Measurements from ENCODE around the gene FLOT1. TPM values are rescaled to one million over a fixed set of nuclear protein-coding genes. Genes with fewer than 3 reads are reported as not detected.

FLOT1 gene
- polyA plus RNA-seq, 1 donor (not counting 4 experiments of a cell fraction or from before 2014, with no cell fraction given) = 21.6 TPM

- H3K79me2 ChIP-seq (ENCODE audit: control insufficient read depth, insufficient read depth, low read length) = peaks cover 10% of the 10 kb centered on the region
- peak overlapping the region; percentile 97 for H3K9ac ChIP-seq (ENCODE audit: control insufficient read depth, extremely low read depth, insufficient read depth, low read length)
- no peaks in the 10 kb centered on the region for H3K9me3 ChIP-seq (ENCODE audit: control insufficient read depth, low read depth, low read length)
- peaks cover 7 to 18% of the 10 kb centered on the region in 2 experiments for H3K36me3 ChIP-seq (ENCODE audit: control insufficient read depth in 2 of 2, extremely low read depth in 1 of 2, insufficient read depth in 2 of 2, low read length in 2 of 2)
- H3K27me3 ChIP-seq (ENCODE audit: control insufficient read depth, extremely low read depth, insufficient read depth, low read length) = no peaks in the 10 kb centered on the region
- TF ChIP-seq CTCF (optimal IDR thresholded peaks at IDR 0.05 in 1 of 3, IDR thresholded peaks at IDR 0.05 in 1 of 3, conservative IDR thresholded peaks at IDR 0.05 in 1 of 3; ENCODE audit: extremely low read depth in 1 of 3, insufficient read depth in 2 of 3, low read length in 3 of 3) (no peak), EZH2 (IDR thresholded peaks at IDR 0.05; ENCODE audit: low read length) (no peak)
- H3K4me1 ChIP-seq (ENCODE audit: control insufficient read depth, extremely low read depth, insufficient read depth, low read length) = peaks cover 35% of the 10 kb centered on the region
- FAIRE-seq (no peak), DNase-seq (ENCODE audit: low read depth, low spot score) (no peak)
- H3K4me3 ChIP-seq (ENCODE audit: control insufficient read depth in 2 of 3, extremely low read depth in 1 of 3, insufficient read depth in 2 of 3, low read depth in 1 of 3, low read length in 3 of 3) = peak overlapping the region; percentile 71 to 98 (median 85)
- dilution Hi-C loops (cut with MboI; ENCODE audit: extremely low pct_ligation_motif_present, low sequenced_read_pairs) = no loop called here
- H4K20me1 ChIP-seq (ENCODE audit: control insufficient read depth, extremely low read depth, insufficient read depth, low read length) = peaks cover 11% of the 10 kb centered on the region
- no peaks in the 10 kb centered on the region for H3K9me1 ChIP-seq (ENCODE audit: control insufficient read depth, extremely low read depth, insufficient read depth, low read length)
- H3K4me2 ChIP-seq (ENCODE audit: control insufficient read depth, extremely low read depth, insufficient read depth, low read depth, low read length) = peak overlapping the region; percentile 72
- no peak overlapping the region for H2AFZ ChIP-seq (ENCODE audit: control insufficient read depth, low read length)
- H3K27ac ChIP-seq (ENCODE audit: control insufficient read depth, insufficient read depth, low read length) = peak overlapping the region; percentile 93
These were observed 889 bp upstream of the FLOT1 start for GRCh38 chr6:30743099-30744053.

GRCh38 chr6:30741789-30742315 lies 635 bp downstream of the FLOT1 start:
- Histone ChIP-seq H3K27me3 (ENCODE audit: control insufficient read depth, extremely low read depth, insufficient read depth, low read length) (no peaks in the 10 kb centered on the region), H3K4me3 (ENCODE audit: control insufficient read depth in 2 of 3, extremely low read depth in 1 of 3, insufficient read depth in 2 of 3, low read depth in 1 of 3, low read length in 3 of 3) (peak overlapping the region in 2 of 3 experiments; percentile 66 to 85), H3K4me1 (ENCODE audit: control insufficient read depth, extremely low read depth, insufficient read depth, low read length) (peaks cover 33% of the 10 kb centered on the region), H3K79me2 (ENCODE audit: control insufficient read depth, insufficient read depth, low read length) (peaks cover 10% of the 10 kb centered on the region), H3K4me2 (ENCODE audit: control insufficient read depth, extremely low read depth, insufficient read depth, low read depth, low read length) (peak overlapping the region; percentile 53), H3K9me3 (ENCODE audit: control insufficient read depth, low read depth, low read length) (no peaks in the 10 kb centered on the region), H3K9ac (ENCODE audit: control insufficient read depth, extremely low read depth, insufficient read depth, low read length) (peak overlapping the region; percentile 58), H3K36me3 (ENCODE audit: control insufficient read depth in 2 of 2, extremely low read depth in 1 of 2, insufficient read depth in 2 of 2, low read length in 2 of 2) (peaks cover 7 to 18% of the 10 kb centered on the region in 2 experiments), H3K27ac (ENCODE audit: control insufficient read depth, insufficient read depth, low read length) (peak overlapping the region; percentile 59), H3K9me1 (ENCODE audit: control insufficient read depth, extremely low read depth, insufficient read depth, low read length) (no peaks in the 10 kb centered on the region), H4K20me1 (ENCODE audit: control insufficient read depth, extremely low read depth, insufficient read depth, low read length) (peaks cover 11% of the 10 kb centered on the region), H2AFZ (ENCODE audit: control insufficient read depth, low read length) (no peak overlapping the region)
- no peak for TF ChIP-seq CTCF (optimal IDR thresholded peaks at IDR 0.05 in 1 of 3, IDR thresholded peaks at IDR 0.05 in 1 of 3, conservative IDR thresholded peaks at IDR 0.05 in 1 of 3; ENCODE audit: extremely low read depth in 1 of 3, insufficient read depth in 2 of 3, low read length in 3 of 3)
- TF ChIP-seq EZH2 (IDR thresholded peaks at IDR 0.05; ENCODE audit: low read length) = no peak
- FAIRE-seq (no peak), DNase-seq (ENCODE audit: low read depth, low spot score) (no peak)
- dilution Hi-C loops (cut with MboI; ENCODE audit: extremely low pct_ligation_motif_present, low sequenced_read_pairs) = no loop called here

Measured in keratinocyte (primary cell).